ENCODE measurements around the gene CERCAM. TPM values are rescaled to one million over a fixed set of nuclear protein-coding genes. Genes with fewer than 3 reads are reported as not detected.
"Not testable (repeated sequence)": the region's sequence is repeated elsewhere in the genome, so short reads cannot be mapped to it uniquely, and the experiment has no call there.

CERCAM gene
- total RNA-seq, 1 donor from 2014 or later, result 23.7 TPM

- DNase-seq (ENCODE audit: low spot score), result no peak
Observed at GRCh38 chr9:128416432-128417019, 4.1 kb upstream of the CERCAM start.

DNA sequence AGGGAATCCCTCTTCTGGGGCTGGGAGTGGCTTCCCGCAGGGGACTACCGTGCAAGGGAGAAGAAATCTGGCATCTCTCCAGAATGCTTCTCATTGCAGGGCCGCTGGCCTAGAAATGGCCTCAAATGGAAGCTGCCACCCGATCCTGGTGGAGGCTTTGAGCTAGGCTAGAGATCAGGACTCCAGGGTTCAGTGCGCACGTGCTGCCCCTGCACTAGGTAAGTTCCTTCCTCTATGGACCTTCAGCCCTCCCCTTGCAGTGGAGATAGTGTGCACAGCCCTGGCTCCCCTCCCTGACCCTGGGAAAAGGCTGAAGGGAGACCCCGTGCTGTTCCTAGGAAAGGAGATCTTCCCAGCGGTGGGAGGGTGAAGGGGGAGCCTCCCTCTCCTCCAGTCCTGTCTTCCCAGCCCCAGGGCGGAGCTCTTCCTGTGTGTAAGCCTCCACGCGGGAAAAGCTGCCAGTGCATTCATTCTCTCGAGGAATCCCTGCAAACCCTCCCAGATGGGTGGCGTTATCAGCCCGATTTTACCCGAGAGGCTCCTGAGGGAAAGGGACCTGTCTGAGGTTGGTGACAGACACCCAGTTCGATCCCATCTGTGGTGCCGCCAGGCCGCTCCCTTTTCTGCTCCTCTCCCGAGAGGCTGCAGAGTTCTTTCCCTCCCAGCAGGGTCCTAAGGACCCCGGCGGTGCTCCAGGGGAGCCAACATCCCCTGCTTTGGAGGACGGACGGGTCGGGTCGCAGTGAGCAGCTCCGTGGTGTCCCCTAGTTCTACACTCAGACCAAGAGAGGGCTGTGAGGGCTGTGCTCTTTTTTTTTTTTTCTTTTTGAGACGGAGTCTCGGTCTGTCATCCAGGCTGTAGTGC is 1.4 kb upstream of the CERCAM start:
- DNase-seq (ENCODE audit: low spot score), result no peak

DNA sequence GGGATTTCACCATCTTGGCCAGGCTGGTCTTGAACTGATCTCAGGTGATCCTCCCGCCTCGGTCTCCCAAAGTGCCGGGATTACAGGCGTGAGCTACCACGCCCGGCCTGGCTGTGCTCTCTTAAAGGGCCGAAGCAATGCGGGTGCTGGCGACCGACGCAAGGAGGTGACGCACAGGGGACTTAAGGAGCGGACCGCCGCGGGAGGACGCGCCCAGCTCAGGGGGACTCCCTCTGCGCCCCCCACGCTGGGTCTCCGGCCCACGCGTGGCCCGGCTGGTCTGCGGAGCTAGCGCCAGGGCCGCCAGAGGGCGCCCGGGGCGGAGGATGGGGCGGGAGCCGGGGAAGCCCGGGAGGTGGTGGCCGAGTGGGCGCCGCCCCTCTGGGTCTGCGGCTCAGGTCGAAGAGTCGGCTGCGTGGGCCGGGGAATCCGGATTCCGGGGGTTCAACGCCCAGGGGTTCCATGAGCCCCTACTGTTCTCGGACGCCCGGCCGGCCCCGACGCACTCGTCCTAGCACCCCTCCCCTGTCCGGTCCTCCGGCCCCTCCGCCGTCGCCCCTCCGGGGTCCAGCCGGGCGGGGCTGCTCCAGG is 502 bp upstream of the CERCAM start:
- DNase-seq (ENCODE audit: low spot score), result peak; percentile 44

- DNase-seq (ENCODE audit: low spot score), result no peak
Observed at GRCh38 chr9:128421482-128421996, 882 bp downstream of the CERCAM start.

- not testable (repeated sequence) for DNase-seq (ENCODE audit: low spot score)
Observed at GRCh38 chr9:128422022-128422782, 1.5 kb downstream of the CERCAM start.

DNA sequence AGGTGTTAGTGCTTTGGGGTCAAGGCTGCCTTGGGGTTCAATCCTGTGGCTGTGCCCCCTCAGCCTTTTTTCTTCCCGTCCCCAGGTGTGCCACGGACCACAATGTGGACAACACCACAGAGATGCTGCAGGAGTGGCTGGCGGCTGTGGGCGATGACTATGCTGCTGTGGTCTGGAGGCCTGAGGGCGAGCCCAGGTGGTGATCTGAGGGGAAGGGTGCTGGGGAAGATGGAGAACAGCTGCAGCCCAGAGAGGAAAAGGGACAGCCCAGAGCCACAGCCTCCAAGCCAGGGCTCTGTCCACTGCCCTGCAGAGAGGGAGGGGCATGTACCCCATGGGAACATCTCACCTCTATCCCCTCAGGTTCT is 2.1 kb downstream of the CERCAM start:
- DNase-seq (ENCODE audit: low spot score), result no peak

DNA sequence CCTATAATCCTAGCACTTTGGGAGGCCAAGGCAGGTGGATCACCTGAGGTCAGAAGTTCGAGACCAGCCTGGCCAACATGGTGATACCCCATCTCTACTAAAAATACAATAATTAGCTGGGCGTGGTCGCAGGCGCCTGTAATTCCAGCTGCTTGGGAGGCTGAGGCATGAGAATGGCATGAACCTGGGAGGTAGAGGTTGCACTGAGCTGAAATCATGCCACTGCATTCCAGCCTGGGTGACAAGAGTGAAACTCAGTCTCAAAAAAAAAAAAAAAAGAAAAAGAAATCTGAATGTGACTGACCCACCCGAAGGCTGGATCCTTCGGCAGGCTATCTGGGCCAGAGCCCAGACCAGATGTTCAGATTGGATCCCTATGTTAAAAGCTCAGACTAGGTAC is 2.7 kb downstream of the CERCAM start:
- DNase-seq (ENCODE audit: low spot score), result not testable (repeated sequence)

GRCh38 chr9:128424268-128424780 is 3.7 kb downstream of the CERCAM start:
- no peak for DNase-seq (ENCODE audit: low spot score)

- no peak for DNase-seq (ENCODE audit: low spot score)
Observed at GRCh38 chr9:128428644-128429512, 8.2 kb downstream of the CERCAM start.

- DNase-seq (ENCODE audit: low spot score), result no peak
Observed at GRCh38 chr9:128429513-128430086, 8.9 kb downstream of the CERCAM start.

GRCh38 chr9:128431207-128431606 is 10.6 kb downstream of the CERCAM start:
- no peak for DNase-seq (ENCODE audit: low spot score)

- no peak for DNase-seq (ENCODE audit: low spot score)
Observed at GRCh38 chr9:128434340-128434739, 13.7 kb downstream of the CERCAM start.

- DNase-seq (ENCODE audit: low spot score), result no peak
Observed at GRCh38 chr9:128435611-128436010, 15.0 kb downstream of the CERCAM start.

DNA sequence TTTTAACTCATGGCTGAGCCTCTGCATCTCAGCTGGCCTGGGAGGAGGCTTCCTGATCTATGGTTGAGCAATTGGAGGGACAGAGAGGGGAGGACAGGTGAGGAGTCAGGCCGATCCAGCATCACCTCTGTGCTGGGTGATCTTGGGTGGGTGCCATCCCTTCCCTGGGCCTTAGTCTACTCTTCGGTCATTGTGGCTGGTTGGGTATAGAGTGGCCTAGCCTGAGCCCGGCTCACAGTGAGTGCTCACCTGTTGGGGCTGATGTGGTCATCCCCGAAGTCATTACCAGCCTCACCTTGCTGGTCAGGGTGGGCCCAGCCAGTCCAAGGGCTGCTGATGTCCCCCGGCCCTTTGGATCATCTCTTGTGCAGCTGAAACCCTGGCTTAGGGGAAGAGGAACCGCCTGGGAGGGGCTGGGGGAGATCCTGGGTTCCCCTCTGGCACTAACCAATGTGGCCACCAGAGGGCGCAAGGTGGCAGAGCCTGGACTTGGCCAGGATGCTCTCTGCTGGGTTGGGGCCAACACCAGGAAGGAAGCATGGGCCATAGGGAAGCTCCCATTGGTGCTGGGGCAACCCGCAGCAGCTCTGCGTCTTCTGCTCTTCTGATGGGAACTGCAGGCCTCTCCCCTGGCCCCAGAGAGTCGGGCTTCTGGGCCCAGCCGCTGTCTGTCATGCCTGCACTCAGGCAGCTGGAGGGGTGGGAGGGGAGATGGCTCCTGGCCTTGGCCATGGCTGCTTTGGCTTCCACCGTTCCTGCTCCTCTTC is 17.9 kb downstream of the CERCAM start:
- DNase-seq (ENCODE audit: low spot score), result peak; percentile 87

DNA sequence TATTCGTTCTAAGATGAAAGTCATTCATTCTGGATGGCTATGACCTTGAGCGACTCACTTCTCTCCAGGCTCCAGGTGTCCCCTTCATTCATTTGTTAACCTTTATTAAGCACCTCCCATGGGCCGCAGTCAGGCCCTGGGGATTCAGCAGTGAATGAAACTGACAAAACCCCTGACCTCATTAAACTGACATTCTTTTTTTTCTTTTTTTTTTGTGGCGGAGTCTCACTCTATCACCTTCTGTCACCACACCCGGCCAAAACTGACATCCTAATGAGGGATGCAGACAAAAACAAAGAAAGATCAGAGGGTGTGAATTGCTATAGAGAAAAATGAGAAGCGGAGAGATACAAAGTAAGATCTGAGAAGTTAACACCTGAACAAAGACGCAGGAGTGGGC is 18.6 kb downstream of the CERCAM start:
- no peak for DNase-seq (ENCODE audit: low spot score)

- DNase-seq (ENCODE audit: low spot score), result no peak
Observed at GRCh38 chr9:128442150-128442549, 21.5 kb downstream of the CERCAM start.

- DNase-seq (ENCODE audit: low spot score), result not testable (repeated sequence)
Observed at GRCh38 chr9:128446505-128446904, 25.8 kb downstream of the CERCAM start.

DNA sequence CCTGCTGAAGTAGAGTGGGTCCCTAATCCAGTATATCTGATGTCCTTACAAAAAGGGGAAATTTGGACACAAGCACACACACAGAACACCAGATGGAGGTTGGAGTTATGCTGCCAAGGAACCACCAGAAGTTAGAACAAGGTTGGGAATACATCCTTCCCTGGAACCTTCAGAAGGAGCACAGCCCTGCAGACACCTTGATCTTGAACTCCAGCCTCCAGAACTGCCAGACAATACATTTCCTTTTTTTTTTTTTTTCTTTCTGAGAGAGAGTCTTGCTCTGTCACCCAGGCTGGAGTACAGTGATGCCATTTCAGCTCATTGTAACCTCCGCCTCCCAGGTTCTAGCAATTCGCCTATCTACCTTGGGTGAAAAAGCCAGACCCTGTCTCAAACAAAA is 28.1 kb downstream of the CERCAM start:
- no peak for DNase-seq (ENCODE audit: low spot score)

DNA sequence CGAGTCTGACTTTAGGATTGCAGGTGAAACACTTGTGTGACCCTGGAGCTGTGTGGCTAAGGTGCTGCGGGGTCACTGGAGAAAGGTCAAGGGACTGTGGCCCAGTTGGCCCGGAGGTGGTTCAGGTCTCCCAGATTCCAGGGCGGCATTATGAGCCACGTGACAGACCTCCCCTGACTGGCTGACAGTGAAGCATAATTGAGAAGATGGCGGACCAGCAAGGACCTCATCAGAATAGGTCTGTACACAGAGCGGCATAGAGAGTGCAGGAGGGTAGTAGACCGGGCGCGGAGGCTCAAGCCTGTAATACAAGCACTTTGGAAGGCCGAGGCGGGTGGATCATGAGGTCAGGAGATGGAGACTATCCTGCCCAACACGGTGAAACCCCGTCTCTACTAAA is 34.3 kb downstream of the CERCAM start:
- DNase-seq (ENCODE audit: low spot score), result no peak

All from mucosa of gallbladder (tissue), 1 donor.